CD4-positive, alpha-beta T cell treated with Interferon alpha-2 for 1 hour (primary cell): ENCODE measurements around the gene CPAMD8.

Experiments used
- DNase-seq, 2 donors: peaks; one replicate each; pipeline ENCODE4 v3.0.0-alpha.2; 2020 to 2022

The CPAMD8 gene

GRCh38 chr19:17026706-17027534 lies at the start of gene CPAMD8:
Gene CPAMD8 (minus strand): TSS chr19:17026810. CDS start chr19:17026642, 168 bp downstream.
- DNase-seq = no peak

DNA sequence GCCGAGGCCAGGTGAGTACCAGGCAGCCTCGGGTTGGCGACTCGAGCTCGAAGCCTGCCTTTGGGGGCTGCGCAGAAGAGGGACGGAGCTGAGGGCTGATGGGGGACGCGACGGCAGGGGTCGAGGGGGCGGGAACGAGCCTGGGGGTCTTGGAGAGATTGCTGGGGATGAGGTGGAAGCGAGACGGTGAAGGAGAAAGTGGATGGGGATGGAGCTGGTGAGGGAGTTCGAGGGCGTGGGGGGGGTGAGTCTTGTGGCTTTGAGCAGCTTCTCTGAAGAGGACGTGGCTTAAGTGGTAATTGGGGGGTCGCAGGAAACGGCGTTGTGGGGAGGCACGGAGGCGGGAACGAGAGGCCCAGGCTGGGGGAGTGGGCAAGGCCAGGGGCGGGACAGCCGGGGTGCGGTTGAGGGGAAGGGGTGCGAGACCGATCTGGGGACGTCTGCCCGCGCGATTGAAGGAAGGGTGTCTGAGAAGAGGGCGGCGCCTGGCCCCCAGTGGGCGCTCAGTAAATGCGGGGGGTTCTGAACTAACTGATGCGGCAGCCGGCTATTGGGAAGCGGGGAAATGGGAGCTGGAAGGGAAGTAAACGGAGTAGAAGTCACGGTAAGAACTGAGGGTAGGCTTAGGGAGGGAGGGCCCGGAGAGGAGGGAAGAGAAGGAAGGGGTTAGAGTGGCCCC lies 49.4 kb upstream of the CPAMD8 start:
- DNase-seq = peak; percentile 69 to 77

DNA sequence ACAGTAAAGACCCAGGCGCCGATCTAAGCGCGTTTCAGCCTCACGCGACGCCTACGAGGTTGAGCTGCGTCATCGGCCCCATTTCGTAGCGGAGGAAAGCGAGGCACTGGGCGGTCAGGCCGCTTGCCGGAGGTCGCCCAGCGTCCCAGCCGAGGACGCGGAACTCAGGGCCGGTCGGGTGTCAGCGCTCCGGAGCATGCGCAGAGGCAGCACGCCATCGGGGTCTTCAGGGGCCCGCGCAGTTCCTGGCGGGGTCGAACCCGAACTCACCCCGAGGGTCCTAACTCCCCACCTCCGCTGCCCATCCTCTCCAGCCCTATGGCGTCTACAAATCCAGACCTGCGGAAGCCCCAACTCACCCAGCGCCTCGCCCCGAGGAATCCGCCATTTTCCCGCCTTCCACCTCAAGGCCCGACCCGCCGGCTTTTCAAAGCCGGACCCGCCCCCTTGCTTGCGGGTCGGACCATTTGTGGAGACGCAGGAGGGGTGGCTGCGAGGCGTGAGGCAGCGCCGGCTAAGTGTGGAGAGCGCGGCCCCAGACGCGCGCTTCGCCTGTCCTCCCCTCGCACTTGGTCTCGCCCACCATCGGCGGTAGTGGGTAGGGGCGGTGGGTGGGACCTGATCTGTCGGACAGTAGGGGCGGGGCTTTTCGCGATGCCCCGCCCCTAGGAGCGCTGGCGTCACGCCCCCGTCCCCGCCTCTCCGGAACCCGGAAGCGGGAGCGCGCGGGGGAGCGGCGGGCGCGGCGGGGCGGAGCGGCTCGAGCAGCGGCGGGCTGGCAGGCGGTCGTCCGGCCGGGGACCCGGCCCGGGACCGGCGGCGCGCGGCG lies 48.6 kb upstream of the CPAMD8 start, which contains the start of the genes HAUS8 and MYO9B:
Gene HAUS8, minus strand, starts transcription at position 418 of the 829 bp plus-strand sequence. Its CDS starts 30 bp downstream, at position 388.
Gene MYO9B, plus strand, starts transcription at position 743 of the 829 bp plus-strand sequence. CDS start 25,941 bp downstream, outside the sequence.
- DNase-seq = peak; percentile 100

GRCh38 chr19:17074634-17075034 lies 48.0 kb upstream of the CPAMD8 start:
- peak in 1 of 2 donors; percentile 20 for DNase-seq

GRCh38 chr19:17073869-17074633 lies 47.4 kb upstream of the CPAMD8 start:
- no peak for DNase-seq

GRCh38 chr19:17070912-17071311 lies 44.3 kb upstream of the CPAMD8 start:
- DNase-seq = no peak

- no peak for DNase-seq
Observed at GRCh38 chr19:17070421-17070820, 43.8 kb upstream of the CPAMD8 start.

GRCh38 chr19:17069193-17069592 lies 42.6 kb upstream of the CPAMD8 start:
- DNase-seq = no peak

DNA sequence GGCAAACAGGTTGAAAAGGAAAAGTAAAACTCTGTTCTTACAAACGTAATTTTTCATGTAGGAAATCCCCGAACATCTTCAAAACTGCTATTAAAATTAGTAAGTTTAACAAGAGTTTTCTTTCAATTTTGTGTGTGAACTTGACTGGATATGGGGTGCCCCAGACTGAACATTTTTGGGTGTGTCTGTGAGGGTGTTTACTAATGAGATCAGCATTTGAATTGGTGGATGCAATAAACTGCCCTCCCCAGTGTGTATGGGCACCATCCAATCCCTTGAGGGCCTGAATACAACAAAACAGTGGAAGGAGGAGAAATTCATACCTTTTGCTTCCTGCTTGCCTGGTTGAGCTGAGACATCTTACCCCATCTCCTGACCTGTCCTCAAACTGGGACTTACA lies 36.8 kb upstream of the CPAMD8 start:
- no peak for DNase-seq

GRCh38 chr19:17061691-17062090 lies 35.1 kb upstream of the CPAMD8 start:
- no peak for DNase-seq

GRCh38 chr19:17061205-17061604 lies 34.6 kb upstream of the CPAMD8 start:
- DNase-seq = no peak

DNA sequence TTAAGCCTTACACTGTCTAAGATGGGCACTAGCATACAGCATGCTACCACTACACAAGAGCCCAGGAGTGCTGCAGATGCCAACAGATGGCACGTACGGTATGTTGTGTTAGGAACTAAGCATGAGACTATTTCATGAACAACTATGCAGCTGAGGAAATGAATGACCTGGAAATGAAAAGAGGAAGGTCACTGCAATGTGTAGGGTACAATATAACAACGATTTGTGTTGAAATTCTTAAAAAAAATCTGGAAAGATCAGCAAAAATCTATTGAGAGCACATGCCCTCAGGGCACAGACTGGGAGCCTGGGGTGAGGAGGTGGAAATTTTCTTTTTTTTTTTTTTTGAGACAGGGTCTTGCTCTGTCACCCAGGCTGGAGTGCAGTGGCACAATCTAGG lies 34.2 kb upstream of the CPAMD8 start:
- no peak for DNase-seq

DNA sequence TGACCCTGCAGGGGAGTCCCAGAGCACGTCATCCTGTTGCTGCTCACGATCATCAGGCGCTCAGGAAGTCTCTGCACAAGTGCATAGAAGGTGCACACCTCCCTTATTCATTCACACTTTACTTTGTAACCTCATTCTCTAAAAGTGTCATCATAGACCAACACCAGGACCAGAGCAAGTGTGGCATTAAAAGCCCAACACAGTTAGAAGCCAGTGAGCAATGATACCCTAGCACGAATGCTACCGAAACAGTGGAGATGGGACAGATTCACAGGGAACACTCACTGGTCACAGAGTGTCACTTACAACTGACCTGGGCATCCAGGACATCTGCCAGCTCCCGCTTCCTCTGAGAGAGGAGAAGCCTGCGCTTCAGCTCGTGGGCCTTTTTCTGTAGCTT lies 31.6 kb upstream of the CPAMD8 start:
- no peak for DNase-seq

GRCh38 chr19:17055636-17056035 lies 29.0 kb upstream of the CPAMD8 start:
- no peak for DNase-seq

DNA sequence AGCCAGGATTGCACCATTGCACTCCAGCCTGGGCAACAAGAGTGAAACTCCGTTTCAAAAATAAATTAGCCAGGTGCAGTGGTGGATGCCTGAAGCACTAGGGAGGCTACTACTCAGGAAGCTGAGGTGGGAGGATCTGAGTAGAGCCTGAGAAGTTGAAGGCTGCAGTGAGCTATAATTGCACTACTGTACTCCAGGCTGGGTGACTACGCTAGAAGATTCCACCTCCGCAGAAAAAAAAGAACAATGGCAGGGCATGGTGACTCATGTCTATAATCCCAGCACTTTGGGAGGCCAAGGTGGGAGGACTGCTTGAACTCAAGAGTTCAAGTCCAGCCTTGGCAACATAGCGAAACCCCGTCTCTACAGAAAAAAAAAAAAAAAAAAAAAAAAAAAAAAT lies 28.1 kb upstream of the CPAMD8 start:
- no peak for DNase-seq

DNA sequence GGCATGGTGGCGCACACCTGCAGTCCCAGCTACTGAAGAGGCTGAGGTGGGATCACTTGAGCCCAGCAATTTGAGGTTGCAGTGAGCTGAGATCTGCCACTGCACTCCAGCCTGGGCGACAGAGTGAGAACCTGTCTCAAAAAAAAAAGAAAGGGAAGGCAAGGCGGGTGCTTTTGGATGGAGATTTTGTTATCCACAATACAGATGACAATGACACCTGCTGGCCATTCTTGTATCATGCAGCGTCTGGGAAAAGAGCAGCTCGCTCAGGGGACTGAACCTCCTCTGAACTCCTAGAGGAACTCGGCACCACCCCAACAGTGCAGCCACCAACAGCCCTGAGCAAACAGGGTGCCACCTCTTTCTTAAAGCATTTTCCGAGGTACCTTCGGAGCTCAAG lies 25.8 kb upstream of the CPAMD8 start:
- peak; percentile 13 to 56 for DNase-seq

GRCh38 chr19:17049711-17050280 lies 23.2 kb upstream of the CPAMD8 start:
- no peak for DNase-seq

- DNase-seq = no peak
Observed at GRCh38 chr19:17048885-17049453, 22.4 kb upstream of the CPAMD8 start.

DNA sequence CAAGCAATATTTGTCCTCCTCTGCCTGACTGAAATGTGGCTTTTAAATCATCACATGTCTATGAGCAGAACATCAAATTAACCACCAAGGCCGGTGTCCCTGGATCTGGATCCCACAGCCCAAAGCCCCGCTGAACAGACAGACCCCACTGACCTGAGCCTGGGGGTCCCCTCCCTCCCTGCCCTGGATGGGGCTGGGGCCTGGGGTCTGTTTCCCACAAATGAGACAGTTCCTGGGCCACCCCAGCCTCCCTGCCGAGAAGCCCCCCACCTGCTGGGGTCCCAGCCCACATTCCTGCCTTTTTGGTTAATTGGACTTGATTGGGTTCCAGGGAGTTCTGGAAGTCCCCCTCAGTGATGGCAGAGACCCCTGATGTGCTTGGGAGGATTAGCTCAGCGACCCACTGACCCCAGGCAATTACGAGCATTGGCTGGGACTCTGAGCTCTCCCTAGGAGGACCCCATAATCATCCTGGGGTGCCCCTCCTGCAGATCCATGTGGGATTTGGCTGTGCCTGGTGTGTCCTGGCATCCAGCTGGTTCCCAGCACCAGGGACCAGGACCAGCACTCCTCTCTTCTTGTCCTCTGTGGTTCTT lies 19.4 kb upstream of the CPAMD8 start:
- DNase-seq = no peak

- DNase-seq = no peak
Observed at GRCh38 chr19:17043744-17044143, 17.1 kb upstream of the CPAMD8 start.

GRCh38 chr19:17041976-17042375 lies 15.4 kb upstream of the CPAMD8 start:
- DNase-seq = no peak
